Measurements from ENCODE around the gene CECR2. TPM values are rescaled to one million over a fixed set of nuclear protein-coding genes. Genes with fewer than 3 reads are reported as not detected.

The CECR2 gene
- total RNA-seq = 10 to 100 TPM; 12.3 to 29.6 (median 20.4) TPM

DNA sequence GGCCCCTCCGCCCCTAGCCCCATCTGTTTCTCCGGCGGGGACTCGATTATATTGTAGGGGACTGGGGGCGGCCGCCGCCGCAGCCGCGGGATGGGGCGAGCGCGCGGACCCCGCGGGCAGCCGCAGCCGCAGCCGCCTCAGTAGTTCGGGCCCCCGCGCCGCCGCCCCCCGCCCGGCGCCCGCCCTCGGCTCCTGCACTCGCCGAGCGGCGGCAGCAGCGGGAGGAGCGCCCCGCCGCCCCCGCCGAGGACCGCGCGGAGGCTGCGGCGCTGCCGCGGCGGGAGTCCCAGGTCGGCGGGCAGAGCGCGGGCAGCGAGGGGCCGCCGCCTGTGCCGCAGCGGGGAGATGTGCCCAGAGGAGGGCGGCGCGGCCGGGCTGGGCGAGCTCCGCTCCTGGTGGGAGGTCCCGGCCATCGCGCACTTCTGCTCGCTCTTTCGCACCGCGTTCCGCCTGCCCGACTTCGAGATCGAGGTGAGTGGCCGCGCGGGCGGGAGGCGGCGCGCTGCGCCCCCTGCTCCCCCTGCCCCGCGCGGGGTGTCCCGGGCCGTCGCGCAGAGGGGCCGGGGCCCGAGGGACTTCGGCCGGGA is at the start of gene CECR2:
TSS of gene CECR2 (plus strand) at position 22 of the 587 bp plus-strand sequence. CDS start at position 346, 324 bp downstream.
- in situ Hi-C loops (cut with MboI; ENCODE audit: low sequenced_read_pairs in 4 of 4) = loop anchor here in 3 of 4 donors (5.0 to 10.0 kb wide), 3 partner anchors 105 to 135 kb away; no protein-coding TSS in a partner anchor

GRCh38 chr22:17319546-17319945 is 49.7 kb upstream of the CECR2 start:
- H3K4me3 ChIP-seq = no peak overlapping the region
- ATAC-seq = no peak
- no peaks in the 10 kb centered on the region for H3K27me3 ChIP-seq
- H3K27ac ChIP-seq = no peak overlapping the region
- no peaks in the 10 kb centered on the region for H3K9me3 ChIP-seq
- in situ Hi-C loops (cut with MboI; ENCODE audit: low sequenced_read_pairs in 4 of 4) = no loop called here
- TF ChIP-seq POLR2A (IDR thresholded peaks at IDR 0.05) = no peak
- TF ChIP-seq CTCF (IDR thresholded peaks at IDR 0.05 in 4 of 5, conservative IDR thresholded peaks at IDR 0.05 in 1 of 5) = no peak
- intact Hi-C loops (cut with DNase I; ENCODE audit: low total_unique reads) = loop anchor here (5.0 kb wide), 1 partner anchor 122 kb away; no protein-coding TSS in a partner anchor
- no peak for DNase-seq
- no peaks in the 10 kb centered on the region for H3K36me3 ChIP-seq
- H3K4me1 ChIP-seq = peaks cover 3% of the 10 kb centered on the region in 2 donors

More for the DNA sequence above, at the start of gene CECR2:
- DNase-seq = peak in 1 of 2 donors; percentile 39
- TF ChIP-seq POLR2A (IDR thresholded peaks at IDR 0.05) (peak in 1 of 2 donors; percentile 60), CTCF (IDR thresholded peaks at IDR 0.05 in 4 of 5, conservative IDR thresholded peaks at IDR 0.05 in 1 of 5) (peak in 1 of 5 experiments; percentile 11)
- no peaks in the 10 kb centered on the region for H3K9me3 ChIP-seq
- H3K27ac ChIP-seq = peak within 1 kb of the TSS; percentile 91 to 99 (median 96)
- intact Hi-C loops (cut with DNase I; ENCODE audit: low total_unique reads) = loop anchor here (1.0 to 10.0 kb wide), 8 partner anchors 65 to 745 kb away; partner anchors contain the start of genes ADA2, HDHD5, SLC25A18 and TUBA8
- no peaks in the 10 kb centered on the region for H3K27me3 ChIP-seq
- peaks cover 40 to 46% of the 10 kb centered on the region in 2 donors for H3K4me1 ChIP-seq
- H3K36me3 ChIP-seq = no peaks in the 10 kb centered on the region
- peak; percentile 42 to 53 for ATAC-seq
- peak within 1 kb of the TSS; percentile 77 to 93 (median 84) for H3K4me3 ChIP-seq

DNA sequence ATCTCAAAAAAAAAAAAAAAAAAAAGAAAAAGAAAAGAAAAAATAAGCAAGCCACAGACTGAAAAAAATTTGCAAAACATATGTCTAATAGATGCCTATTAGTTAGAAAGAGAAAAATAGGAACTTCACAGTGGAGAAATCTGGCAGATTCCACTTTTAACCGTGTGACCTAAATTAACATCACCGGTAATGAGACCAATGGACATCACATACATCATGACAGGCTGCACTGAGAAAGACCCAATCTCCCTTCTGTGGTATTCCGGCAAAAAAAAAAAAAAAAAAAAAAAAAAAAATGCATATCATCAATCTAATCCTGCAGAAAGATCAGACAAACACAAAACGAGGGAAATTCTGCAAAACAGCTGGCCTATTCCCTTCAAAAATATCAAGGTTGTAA is 46.7 kb upstream of the CECR2 start:
- in situ Hi-C loops (cut with MboI; ENCODE audit: low sequenced_read_pairs in 4 of 4) = no loop called here
- H3K36me3 ChIP-seq = no peaks in the 10 kb centered on the region
- DNase-seq (no peak), ATAC-seq (no peak)
- intact Hi-C loops (cut with DNase I; ENCODE audit: low total_unique reads) = no loop called here
- no peaks in the 10 kb centered on the region for H3K4me1 ChIP-seq
- no peak overlapping the region for H3K27ac ChIP-seq
- no peaks in the 10 kb centered on the region for H3K27me3 ChIP-seq
- no peak overlapping the region for H3K4me3 ChIP-seq
- H3K9me3 ChIP-seq = no peaks in the 10 kb centered on the region
- TF ChIP-seq CTCF (IDR thresholded peaks at IDR 0.05 in 4 of 5, conservative IDR thresholded peaks at IDR 0.05 in 1 of 5) (no peak), POLR2A (IDR thresholded peaks at IDR 0.05) (no peak)

DNA sequence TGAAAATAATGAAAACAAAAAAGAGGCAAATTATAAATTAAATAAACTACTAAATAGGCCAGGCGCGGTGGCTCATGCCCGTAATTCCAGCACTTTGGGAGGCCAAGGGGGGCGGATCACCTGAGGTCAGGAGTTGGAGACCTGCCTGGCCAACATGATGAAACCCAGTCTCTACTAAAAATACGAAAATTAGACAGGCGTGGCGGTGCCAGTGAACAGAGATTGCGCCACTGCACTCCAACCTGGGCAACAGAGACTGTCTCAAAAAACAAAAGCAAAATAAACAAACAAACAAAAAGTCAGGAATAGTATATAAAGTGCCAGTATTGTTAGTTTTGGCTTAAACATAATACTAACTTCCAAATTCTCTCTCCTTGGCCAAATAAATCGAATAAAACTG is 37.6 kb upstream of the CECR2 start:
- no peak for DNase-seq

More for the DNA sequence above, 37.6 kb upstream of the CECR2 start:
- no peak for ATAC-seq
- Histone ChIP-seq H3K9me3 (no peaks in the 10 kb centered on the region), H3K4me3 (no peak overlapping the region), H3K27me3 (no peaks in the 10 kb centered on the region), H3K4me1 (no peaks in the 10 kb centered on the region), H3K27ac (no peak overlapping the region), H3K36me3 (no peaks in the 10 kb centered on the region)
- TF ChIP-seq CTCF (IDR thresholded peaks at IDR 0.05 in 4 of 5, conservative IDR thresholded peaks at IDR 0.05 in 1 of 5) = no peak
- TF ChIP-seq POLR2A (IDR thresholded peaks at IDR 0.05) = no peak
- intact Hi-C loops (cut with DNase I; ENCODE audit: low total_unique reads) = no loop called here
- in situ Hi-C loops (cut with MboI; ENCODE audit: low sequenced_read_pairs in 4 of 4) = loop anchor here in 1 of 4 donors (10.0 kb wide), 1 partner anchor 47 kb away; no protein-coding TSS in a partner anchor

All from gastrocnemius medialis (tissue), 4 donors.